ENCODE measurements around the gene VEGFC.

Gene VEGFC

DNA sequence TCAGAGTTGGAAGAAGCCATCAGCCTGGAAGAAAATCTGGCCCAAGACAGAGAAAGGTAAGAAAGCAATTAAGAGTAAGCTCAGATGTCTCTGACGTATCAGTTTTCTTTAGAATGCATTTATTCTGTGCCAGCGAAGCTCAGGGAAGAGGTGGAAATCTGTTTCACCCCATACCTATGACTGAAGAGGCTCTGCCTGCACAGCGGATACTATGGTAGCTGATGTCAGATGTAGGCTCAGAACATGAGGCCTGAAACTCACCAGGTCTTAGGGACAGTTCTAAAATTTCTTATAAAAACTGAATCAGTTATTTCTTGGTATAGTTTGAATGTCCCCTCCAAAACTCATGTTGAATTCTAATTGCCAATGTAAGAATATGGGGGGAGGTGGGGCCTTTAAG, 30.9 kb downstream of the VEGFC start:
- DNase-seq (ENCODE audit: low spot score) = no peak
- Mint-ChIP-seq H3K36me3 (ENCODE audit: low read depth) (no peaks in the 10 kb centered on the region), H3K9me3 (no peaks in the 10 kb centered on the region), H3K27me3 (ENCODE audit: low read depth) (no peaks in the 10 kb centered on the region), H3K4me1 (ENCODE audit: low read depth) (no peaks in the 10 kb centered on the region), H3K27ac (no peak overlapping the region), H3K4me3 (no peak overlapping the region)

DNA sequence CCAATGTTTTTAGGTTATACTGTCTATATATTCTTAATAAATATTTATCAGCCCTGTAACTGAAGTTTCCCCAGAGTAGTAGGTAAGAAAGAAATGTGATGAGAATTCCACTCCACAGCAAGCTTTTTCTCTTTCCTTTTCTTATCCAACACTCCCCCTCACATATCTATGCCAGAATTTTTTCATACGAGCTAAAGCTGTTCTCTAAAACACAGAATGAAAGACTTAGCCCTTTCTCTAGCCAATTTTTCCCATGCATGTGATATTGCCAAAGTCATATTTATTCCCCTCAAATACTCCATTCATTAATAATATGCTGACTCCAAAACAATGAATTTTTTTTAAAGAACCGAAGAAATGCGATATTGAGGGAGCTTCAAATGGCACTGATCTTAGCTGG, 32.3 kb downstream of the VEGFC start:
- H3K9me3 Mint-ChIP-seq = no peaks in the 10 kb centered on the region
- H3K4me3 Mint-ChIP-seq = no peak overlapping the region
- H3K36me3 Mint-ChIP-seq (ENCODE audit: low read depth) = no peaks in the 10 kb centered on the region
- DNase-seq (ENCODE audit: low spot score) = no peak
- H3K4me1 Mint-ChIP-seq (ENCODE audit: low read depth) = no peaks in the 10 kb centered on the region
- no peaks in the 10 kb centered on the region for H3K27me3 Mint-ChIP-seq (ENCODE audit: low read depth)
- no peak overlapping the region for H3K27ac Mint-ChIP-seq

DNA sequence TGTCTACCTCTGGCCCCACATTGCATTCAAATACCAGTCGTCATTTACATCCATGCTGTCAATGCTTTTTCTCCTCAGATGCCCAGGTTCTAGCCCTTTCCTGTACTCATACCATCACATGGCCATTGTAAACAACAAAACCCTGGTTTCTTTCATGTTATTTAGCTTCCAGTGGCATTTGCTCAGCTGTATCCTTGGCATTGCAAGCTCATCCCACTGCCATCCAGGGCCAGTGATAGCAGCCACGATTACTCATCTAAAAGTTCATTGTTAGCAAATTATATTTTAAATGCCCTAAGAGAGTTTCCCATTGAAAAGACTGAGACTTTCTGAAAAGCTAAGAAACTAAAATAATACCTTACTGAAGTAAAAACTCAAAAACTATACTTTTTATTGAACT, 34.0 kb downstream of the VEGFC start:
- H3K4me1 Mint-ChIP-seq (ENCODE audit: low read depth) = no peaks in the 10 kb centered on the region
- DNase-seq (ENCODE audit: low spot score) = no peak
- H3K27me3 Mint-ChIP-seq (ENCODE audit: low read depth) = no peaks in the 10 kb centered on the region
- H3K36me3 Mint-ChIP-seq (ENCODE audit: low read depth) = no peaks in the 10 kb centered on the region
- H3K9me3 Mint-ChIP-seq = no peaks in the 10 kb centered on the region
- no peak overlapping the region for H3K4me3 Mint-ChIP-seq
- no peak overlapping the region for H3K27ac Mint-ChIP-seq

DNA sequence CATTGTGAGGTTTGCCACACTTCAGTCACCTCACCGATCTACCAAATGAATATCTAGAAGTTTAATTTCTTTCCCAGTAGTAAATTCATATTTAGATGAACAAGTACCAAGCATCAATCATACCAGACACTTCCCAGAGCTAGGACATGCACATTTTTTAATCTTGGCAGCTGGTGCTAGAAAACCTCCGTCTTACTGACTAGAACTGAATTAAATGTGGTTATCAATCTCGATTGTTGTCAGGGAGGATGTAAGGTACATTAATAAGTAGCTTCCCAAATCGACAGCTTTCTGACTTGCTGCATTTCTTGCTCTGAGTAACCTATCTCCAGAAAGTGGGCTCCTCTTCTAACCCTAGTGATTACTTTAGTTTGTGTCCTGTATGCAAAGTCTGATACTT, 34.4 kb downstream of the VEGFC start:
- Mint-ChIP-seq H3K4me3 (no peak overlapping the region), H3K4me1 (ENCODE audit: low read depth) (no peaks in the 10 kb centered on the region), H3K36me3 (ENCODE audit: low read depth) (no peaks in the 10 kb centered on the region), H3K27ac (no peak overlapping the region), H3K27me3 (ENCODE audit: low read depth) (no peaks in the 10 kb centered on the region), H3K9me3 (no peaks in the 10 kb centered on the region)
- no peak for DNase-seq (ENCODE audit: low spot score)

DNA sequence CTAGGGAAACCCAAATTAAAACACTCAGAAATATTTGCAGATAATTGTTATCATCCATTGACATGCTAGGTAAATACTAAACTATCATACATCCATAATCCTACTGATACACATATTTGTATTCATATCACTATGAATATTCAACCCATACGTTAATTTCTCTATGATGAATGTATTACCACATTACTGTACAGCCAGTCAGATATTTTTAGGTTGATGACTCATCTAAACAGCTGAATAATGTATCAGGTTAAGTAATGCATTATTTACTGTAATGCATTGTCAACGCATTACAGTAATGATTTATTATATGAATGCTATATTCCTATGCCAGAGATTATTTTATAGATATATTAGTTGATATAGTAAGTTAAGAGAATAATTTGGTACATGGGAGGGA, 37.1 kb downstream of the VEGFC start:
- H3K9me3 Mint-ChIP-seq = no peaks in the 10 kb centered on the region
- no peaks in the 10 kb centered on the region for H3K36me3 Mint-ChIP-seq (ENCODE audit: low read depth)
- no peak for DNase-seq (ENCODE audit: low spot score)
- no peak overlapping the region for H3K4me3 Mint-ChIP-seq
- H3K27ac Mint-ChIP-seq = no peak overlapping the region
- no peaks in the 10 kb centered on the region for H3K4me1 Mint-ChIP-seq (ENCODE audit: low read depth)
- no peaks in the 10 kb centered on the region for H3K27me3 Mint-ChIP-seq (ENCODE audit: low read depth)

DNA sequence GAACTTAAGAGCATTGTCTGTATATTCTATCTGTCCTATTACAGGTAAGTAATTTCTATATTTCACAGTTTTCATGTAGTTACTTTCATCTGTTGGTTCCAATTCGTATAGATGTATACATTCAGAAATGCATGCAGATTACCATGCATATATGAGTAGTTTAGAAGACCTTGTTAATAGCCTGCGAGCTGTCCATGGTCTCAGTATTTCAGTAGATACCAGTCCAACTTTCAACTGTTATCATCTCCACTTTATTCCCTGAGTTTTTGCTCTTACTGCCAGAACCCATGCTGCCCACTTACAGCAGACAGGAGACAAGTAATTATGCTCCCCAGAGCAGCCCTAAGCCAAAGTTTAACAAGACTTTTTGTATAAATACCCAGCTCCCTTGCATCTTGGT, 37.7 kb downstream of the VEGFC start:
- Mint-ChIP-seq H3K4me1 (ENCODE audit: low read depth) (no peaks in the 10 kb centered on the region), H3K27ac (no peak overlapping the region), H3K9me3 (no peaks in the 10 kb centered on the region), H3K27me3 (ENCODE audit: low read depth) (no peaks in the 10 kb centered on the region), H3K4me3 (no peak overlapping the region), H3K36me3 (ENCODE audit: low read depth) (no peaks in the 10 kb centered on the region)
- DNase-seq (ENCODE audit: low spot score) = no peak

DNA sequence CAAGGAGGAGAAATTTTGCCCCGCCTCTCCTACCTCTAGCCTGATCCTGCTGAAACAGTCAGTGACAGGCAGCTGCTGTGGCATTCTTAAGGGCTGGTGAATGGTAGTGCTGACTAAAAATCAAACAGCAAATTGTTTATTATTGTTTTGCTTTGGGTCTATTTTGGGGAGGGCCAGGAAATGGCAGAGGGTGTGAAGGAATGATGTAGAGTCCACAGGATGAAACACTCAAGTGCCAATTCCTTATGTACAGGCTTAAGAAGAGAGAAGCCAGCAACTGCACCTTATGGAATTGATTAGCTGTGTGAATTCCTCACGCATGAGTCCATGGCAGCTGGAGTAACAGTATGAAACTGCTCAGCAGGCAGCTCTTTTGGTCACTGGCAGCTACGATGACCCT, 39.7 kb downstream of the VEGFC start:
- Mint-ChIP-seq H3K4me3 (no peak overlapping the region), H3K27me3 (ENCODE audit: low read depth) (no peaks in the 10 kb centered on the region), H3K9me3 (no peaks in the 10 kb centered on the region), H3K27ac (no peak overlapping the region), H3K36me3 (ENCODE audit: low read depth) (no peaks in the 10 kb centered on the region), H3K4me1 (ENCODE audit: low read depth) (no peaks in the 10 kb centered on the region)
- DNase-seq (ENCODE audit: low spot score) = no peak

DNA sequence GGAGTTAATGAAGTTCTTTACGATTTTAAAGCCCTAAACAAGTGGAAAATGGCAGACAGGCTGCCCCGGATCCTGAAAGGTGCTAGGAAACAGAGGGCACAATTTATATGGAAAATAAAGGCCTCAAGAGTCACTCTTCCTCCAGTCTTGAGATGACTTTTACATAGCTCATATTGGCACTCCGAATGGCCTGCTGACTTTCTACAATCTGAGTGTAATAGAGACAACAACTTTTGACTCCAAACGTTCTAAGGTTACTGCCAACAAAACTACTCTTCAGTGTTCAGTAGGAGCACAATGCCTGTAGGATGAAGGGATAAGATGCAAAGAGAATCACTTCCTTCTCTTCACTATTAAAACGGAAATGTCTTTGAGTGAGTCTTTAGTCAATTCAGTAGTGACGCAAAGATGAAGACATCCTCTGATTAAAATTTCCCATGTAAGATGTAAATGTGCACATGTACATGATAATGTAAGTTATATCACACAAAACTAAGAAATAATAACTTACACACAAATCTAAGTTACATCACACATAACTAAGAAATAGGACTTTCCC, 40.5 kb downstream of the VEGFC start:
- H3K9me3 Mint-ChIP-seq = no peaks in the 10 kb centered on the region
- no peaks in the 10 kb centered on the region for H3K27me3 Mint-ChIP-seq (ENCODE audit: low read depth)
- no peaks in the 10 kb centered on the region for H3K36me3 Mint-ChIP-seq (ENCODE audit: low read depth)
- no peak for DNase-seq (ENCODE audit: low spot score)
- H3K4me1 Mint-ChIP-seq (ENCODE audit: low read depth) = no peaks in the 10 kb centered on the region
- H3K27ac Mint-ChIP-seq = no peak overlapping the region
- no peak overlapping the region for H3K4me3 Mint-ChIP-seq

DNA sequence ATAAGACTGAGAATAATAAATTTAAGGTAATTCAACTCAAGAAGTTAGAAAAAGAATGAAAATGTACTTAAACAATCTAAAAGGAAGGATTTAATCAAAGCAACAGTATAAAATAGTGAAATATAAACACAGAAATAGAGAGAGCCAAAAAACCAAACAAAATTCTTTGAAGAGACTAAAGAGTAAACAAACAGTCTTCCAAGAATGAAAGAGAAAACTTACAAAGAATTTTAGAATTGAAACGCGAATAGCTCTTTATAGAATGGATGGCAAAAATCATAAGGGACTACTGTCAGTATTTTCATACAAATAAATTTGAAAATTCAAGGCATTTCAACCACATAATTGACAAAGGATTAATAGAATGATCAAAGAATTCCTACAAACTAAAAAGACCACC, 41.7 kb downstream of the VEGFC start:
- Mint-ChIP-seq H3K27me3 (ENCODE audit: low read depth) (no peaks in the 10 kb centered on the region), H3K4me1 (ENCODE audit: low read depth) (no peaks in the 10 kb centered on the region), H3K9me3 (no peaks in the 10 kb centered on the region), H3K4me3 (no peak overlapping the region), H3K27ac (no peak overlapping the region), H3K36me3 (ENCODE audit: low read depth) (no peaks in the 10 kb centered on the region)
- no peak for DNase-seq (ENCODE audit: low spot score)

DNA sequence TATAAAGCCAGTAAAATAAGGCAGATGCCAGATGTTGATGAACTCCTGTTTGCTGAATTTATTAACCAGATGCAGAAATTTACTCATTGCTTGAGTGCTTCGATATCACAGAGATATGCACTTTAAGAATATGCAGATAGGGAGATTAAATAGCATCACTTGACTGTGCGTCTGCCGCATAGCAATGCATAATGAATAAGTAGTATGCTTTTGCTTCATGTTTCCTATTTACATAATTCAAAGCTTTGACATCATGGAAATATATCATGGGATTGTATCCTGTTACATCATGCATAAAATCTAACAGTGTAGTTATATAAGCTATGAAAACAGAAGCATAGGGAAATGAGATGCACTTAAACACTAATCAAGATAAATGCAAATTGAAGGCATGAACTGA, 45.9 kb downstream of the VEGFC start:
- H3K36me3 Mint-ChIP-seq (ENCODE audit: low read depth) = no peaks in the 10 kb centered on the region
- no peaks in the 10 kb centered on the region for H3K27me3 Mint-ChIP-seq (ENCODE audit: low read depth)
- H3K27ac Mint-ChIP-seq = no peak overlapping the region
- no peaks in the 10 kb centered on the region for H3K4me1 Mint-ChIP-seq (ENCODE audit: low read depth)
- H3K9me3 Mint-ChIP-seq = no peaks in the 10 kb centered on the region
- DNase-seq (ENCODE audit: low spot score) = no peak
- H3K4me3 Mint-ChIP-seq = no peak overlapping the region

DNA sequence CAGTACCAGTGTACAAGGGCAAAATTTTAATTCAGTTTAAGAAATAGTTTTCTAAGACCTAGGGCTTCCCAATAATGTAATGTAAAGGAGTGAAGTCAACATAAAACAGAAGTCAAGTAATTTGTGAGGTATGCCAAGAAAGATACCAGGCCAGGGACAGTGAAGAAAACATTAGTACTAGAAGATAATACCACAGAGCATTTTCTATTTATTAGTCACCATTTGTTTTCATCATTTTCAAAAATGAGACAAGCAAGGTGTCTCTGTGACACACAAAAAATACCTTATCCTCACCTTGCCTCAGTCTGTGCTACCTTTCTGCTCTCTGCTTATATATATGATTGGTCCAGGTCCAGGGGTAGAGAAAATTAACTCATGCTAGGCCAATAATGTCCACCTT, 46.8 kb downstream of the VEGFC start:
- H3K27ac Mint-ChIP-seq = no peak overlapping the region
- no peaks in the 10 kb centered on the region for H3K27me3 Mint-ChIP-seq (ENCODE audit: low read depth)
- no peaks in the 10 kb centered on the region for H3K4me1 Mint-ChIP-seq (ENCODE audit: low read depth)
- no peaks in the 10 kb centered on the region for H3K36me3 Mint-ChIP-seq (ENCODE audit: low read depth)
- H3K4me3 Mint-ChIP-seq = no peak overlapping the region
- no peaks in the 10 kb centered on the region for H3K9me3 Mint-ChIP-seq
- DNase-seq (ENCODE audit: low spot score) = no peak

DNA sequence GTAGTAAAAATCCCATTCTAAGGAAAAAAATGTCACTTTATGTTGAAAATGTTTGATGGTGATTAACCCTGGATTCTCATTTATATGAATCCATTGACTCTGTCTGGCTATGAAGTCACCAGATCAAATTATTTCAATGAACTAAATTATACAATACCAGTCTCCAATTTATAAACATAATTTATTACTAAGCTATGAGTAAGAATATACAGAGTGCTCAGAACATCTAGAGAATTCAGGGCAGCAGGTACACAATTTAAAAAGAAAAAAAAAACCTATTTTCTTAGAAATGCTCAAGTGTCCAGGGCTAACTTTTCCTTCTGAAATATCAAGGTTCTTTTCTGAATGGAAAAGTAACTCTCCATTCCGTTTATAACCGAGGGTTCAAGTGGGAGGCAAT, 48.6 kb downstream of the VEGFC start:
- Mint-ChIP-seq H3K27ac (no peak overlapping the region), H3K27me3 (ENCODE audit: low read depth) (no peaks in the 10 kb centered on the region), H3K36me3 (ENCODE audit: low read depth) (no peaks in the 10 kb centered on the region), H3K4me3 (no peak overlapping the region), H3K9me3 (no peaks in the 10 kb centered on the region), H3K4me1 (ENCODE audit: low read depth) (no peaks in the 10 kb centered on the region)
- DNase-seq (ENCODE audit: low spot score) = no peak

DNA sequence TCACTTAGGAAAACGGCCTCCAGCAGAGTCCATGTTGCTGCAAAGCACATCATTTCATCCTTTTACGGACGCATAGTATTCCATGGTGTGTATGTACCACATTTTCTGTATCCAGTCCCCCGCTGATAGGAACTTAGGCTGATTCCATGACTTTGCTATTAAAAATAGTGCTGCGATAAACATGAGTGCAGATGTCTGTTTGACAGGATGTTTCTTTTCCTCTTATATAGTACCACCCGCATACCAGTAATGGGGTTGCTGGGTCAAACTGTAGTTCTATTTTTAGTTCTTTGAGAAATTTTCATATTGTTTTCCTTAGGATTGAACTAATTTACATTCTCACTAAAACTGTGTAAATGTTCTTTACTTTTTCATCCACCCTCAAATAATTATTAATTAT, 50.5 kb downstream of the VEGFC start:
- DNase-seq (ENCODE audit: low spot score) = no peak
- Mint-ChIP-seq H3K4me3 (no peak overlapping the region), H3K27ac (no peak overlapping the region), H3K27me3 (ENCODE audit: low read depth) (no peaks in the 10 kb centered on the region), H3K36me3 (ENCODE audit: low read depth) (no peaks in the 10 kb centered on the region), H3K4me1 (ENCODE audit: low read depth) (no peaks in the 10 kb centered on the region), H3K9me3 (no peaks in the 10 kb centered on the region)

DNA sequence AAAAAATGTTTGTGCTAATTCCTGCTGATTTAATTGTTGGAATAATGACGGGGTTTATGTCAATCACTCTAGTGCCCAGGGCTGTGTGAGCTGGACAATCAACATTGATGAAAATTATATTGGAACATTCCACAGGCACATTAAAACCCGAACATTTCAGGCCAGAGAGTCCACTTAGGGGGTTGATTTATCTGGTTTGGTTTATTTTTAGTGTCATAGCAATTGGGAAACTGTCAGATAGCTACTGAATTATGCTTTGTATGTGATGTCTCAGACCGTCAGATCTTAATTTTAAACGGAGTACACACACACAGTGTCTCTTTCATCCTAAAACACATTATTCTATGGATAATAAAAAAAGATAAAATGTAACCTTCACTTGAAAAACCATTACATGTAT, 51.5 kb downstream of the VEGFC start:
- Mint-ChIP-seq H3K4me1 (ENCODE audit: low read depth) (no peaks in the 10 kb centered on the region), H3K27ac (no peak overlapping the region), H3K4me3 (no peak overlapping the region), H3K36me3 (ENCODE audit: low read depth) (no peaks in the 10 kb centered on the region), H3K27me3 (ENCODE audit: low read depth) (no peaks in the 10 kb centered on the region), H3K9me3 (no peaks in the 10 kb centered on the region)
- DNase-seq (ENCODE audit: low spot score) = no peak

DNA sequence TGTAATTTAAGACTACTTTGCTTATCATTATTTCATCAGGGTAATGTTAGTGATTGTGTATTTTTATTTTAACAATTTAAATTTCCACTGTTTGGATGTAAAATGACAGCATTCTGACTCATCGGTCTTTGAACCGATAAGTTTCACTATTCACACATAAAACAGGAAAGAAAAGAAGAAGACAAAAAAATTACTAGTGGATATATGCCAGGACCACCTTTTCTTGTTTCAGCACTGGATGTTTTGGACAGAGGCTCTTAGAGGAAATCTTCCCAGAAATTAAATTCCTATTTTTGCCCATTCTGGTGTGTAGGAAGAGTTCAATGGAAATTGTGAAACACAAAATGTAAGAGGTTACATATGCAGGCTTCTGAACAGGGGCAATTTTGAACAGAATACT, 57.4 kb downstream of the VEGFC start:
- Mint-ChIP-seq H3K4me3 (no peak overlapping the region), H3K27me3 (ENCODE audit: low read depth) (no peaks in the 10 kb centered on the region), H3K36me3 (ENCODE audit: low read depth) (no peaks in the 10 kb centered on the region), H3K27ac (no peak overlapping the region), H3K9me3 (no peaks in the 10 kb centered on the region), H3K4me1 (ENCODE audit: low read depth) (no peaks in the 10 kb centered on the region)
- DNase-seq (ENCODE audit: low spot score) = no peak

Measured in T-helper 2 cell treated with Interferon-gamma antibody and Interleukin-4, amounts not matched to agents 5 μg/mL and 100 μg/mL, for 36 hours (primary cell).